Measurements from ENCODE around the gene FAM193B. TPM values are rescaled to one million over a fixed set of nuclear protein-coding genes. Genes with fewer than 3 reads are reported as not detected.

The FAM193B gene
- total and polyA plus RNA-seq, 9 of the 15 experiments (the other 6 are each of a cell fraction or from before 2014, with no cell fraction given) = 4.4 to 76.4 (median 37.3) TPM

DNA sequence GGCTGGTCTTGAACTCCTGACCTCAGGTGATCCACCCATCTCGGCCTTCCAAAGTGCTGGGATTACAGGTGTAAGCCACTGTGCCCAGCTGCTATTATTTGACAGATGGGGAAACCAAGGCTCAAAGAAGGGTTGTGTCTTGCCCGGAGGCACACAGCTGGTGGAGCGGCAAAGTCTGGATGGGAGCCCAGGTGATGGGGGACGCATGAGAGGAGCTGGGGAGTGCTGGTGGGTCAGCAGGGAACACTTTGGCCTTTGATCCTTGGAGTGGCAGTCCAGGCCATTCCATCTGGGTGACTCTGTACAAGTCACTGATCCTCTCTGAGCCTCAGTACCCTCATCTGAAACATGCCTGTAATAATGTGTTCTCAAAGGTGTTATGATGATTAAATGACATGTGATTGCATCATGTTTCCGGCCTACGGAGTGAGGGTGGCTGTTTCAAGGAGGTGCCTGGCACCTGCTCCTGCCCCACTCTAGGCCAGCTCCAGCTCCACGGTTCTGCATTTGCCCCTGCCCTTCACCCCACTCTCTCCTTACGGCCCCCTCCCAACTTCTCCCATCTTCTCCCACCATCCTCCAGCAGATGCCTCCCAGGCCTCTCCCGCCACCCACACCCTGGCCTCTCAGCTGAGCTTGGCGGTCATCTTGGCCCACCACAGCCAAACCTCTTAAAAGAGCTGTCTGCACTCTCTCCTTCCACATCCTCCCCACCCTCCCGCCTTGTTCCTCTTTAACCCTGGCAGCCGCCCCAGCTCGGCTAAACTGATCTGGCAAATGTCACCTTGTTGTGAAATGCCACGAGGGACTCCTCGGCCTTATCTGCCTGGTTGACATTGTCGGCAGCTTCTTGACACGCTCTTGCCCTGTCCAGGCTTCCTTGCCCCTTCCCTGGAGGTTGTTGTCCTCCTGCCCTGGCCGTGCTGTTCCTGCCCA is 75.4 kb downstream of the FAM193B start (continued):
- TF ChIP-seq ZBTB26 (CRISPR knock-in tag; IDR thresholded peaks at IDR 0.05) = peak; percentile 95
- peak in 1 of 2 experiments; percentile 64; a peak in 2 of 4 replicates for TF ChIP-seq TRIM24 (IDR thresholded peaks at IDR 0.05)
- no peak for TF ChIP-seq DNMT1 (IDR thresholded peaks at IDR 0.05)
- no peak for TF ChIP-seq ZNF507 (tag; conservative IDR thresholded peaks at IDR 0.05)
- TF ChIP-seq TAF1 (IDR thresholded peaks at IDR 0.05; ENCODE audit: control insufficient read depth, extremely low read depth, insufficient read depth, low read length, severe bottlenecking) = no peak
- 0 out of 2 replicates have a peak, but pooled peaks have one; percentile 15 for TF ChIP-seq SMARCA4 (IDR thresholded peaks at IDR 0.05)
- TF ChIP-seq MAFK (IDR thresholded peaks at IDR 0.05; ENCODE audit: low read length) = no peak
- TF ChIP-seq ZNF444 (CRISPR knock-in tag; IDR thresholded peaks at IDR 0.05) = no peak
- TF ChIP-seq NFRKB (IDR thresholded peaks at IDR 0.05; ENCODE audit: low read depth) = peak; percentile 75; the same call in 1 of the 2 replicates
- TF ChIP-seq DACH1 (IDR thresholded peaks at IDR 0.05; ENCODE audit: partially characterized antibody) = no peak
- no peak for TF ChIP-seq ZNF316 (IDR thresholded peaks at IDR 0.05)
- TF ChIP-seq RBM39 (optimal IDR thresholded peaks at IDR 0.05; ENCODE audit: low read depth, low read length) = no peak
- TF ChIP-seq, protein P1, sequence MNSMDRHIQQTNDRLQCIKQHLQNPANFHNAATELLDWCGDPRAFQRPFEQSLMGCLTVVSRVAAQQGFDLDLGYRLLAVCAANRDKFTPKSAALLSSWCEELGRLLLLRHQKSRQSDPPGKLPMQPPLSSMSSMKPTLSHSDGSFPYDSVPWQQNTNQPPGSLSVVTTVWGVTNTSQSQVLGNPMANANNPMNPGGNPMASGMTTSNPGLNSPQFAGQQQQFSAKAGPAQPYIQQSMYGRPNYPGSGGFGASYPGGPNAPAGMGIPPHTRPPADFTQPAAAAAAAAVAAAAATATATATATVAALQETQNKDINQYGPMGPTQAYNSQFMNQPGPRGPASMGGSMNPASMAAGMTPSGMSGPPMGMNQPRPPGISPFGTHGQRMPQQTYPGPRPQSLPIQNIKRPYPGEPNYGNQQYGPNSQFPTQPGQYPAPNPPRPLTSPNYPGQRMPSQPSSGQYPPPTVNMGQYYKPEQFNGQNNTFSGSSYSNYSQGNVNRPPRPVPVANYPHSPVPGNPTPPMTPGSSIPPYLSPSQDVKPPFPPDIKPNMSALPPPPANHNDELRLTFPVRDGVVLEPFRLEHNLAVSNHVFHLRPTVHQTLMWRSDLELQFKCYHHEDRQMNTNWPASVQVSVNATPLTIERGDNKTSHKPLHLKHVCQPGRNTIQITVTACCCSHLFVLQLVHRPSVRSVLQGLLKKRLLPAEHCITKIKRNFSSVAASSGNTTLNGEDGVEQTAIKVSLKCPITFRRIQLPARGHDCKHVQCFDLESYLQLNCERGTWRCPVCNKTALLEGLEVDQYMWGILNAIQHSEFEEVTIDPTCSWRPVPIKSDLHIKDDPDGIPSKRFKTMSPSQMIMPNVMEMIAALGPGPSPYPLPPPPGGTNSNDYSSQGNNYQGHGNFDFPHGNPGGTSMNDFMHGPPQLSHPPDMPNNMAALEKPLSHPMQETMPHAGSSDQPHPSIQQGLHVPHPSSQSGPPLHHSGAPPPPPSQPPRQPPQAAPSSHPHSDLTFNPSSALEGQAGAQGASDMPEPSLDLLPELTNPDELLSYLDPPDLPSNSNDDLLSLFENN (IDR thresholded peaks at IDR 0.05; ENCODE audit: low read depth in 2 of 2, low read length in 2 of 2) = no peak
- no peak for TF ChIP-seq E2F4 (CRISPR knock-in tag; IDR thresholded peaks at IDR 0.05; ENCODE audit: low read depth)
- peak; percentile 48; the same call in 1 of the 2 replicates for TF ChIP-seq ARID1B (IDR thresholded peaks at IDR 0.05)
- TF ChIP-seq ZKSCAN8 (CRISPR knock-in tag; IDR thresholded peaks at IDR 0.05) = no peak; the same call in 1 of the 2 replicates
- TF ChIP-seq ZFX (CRISPR knock-in tag; IDR thresholded peaks at IDR 0.05) = peak; percentile 28; the same call in 1 of the 2 replicates
- no peak for TF ChIP-seq PHB (CRISPR knock-in tag; IDR thresholded peaks at IDR 0.05)
- TF ChIP-seq ILK (tag; IDR thresholded peaks at IDR 0.05; ENCODE audit: borderline replicate concordance, low read depth) = no peak
- TF ChIP-seq, protein P2, sequence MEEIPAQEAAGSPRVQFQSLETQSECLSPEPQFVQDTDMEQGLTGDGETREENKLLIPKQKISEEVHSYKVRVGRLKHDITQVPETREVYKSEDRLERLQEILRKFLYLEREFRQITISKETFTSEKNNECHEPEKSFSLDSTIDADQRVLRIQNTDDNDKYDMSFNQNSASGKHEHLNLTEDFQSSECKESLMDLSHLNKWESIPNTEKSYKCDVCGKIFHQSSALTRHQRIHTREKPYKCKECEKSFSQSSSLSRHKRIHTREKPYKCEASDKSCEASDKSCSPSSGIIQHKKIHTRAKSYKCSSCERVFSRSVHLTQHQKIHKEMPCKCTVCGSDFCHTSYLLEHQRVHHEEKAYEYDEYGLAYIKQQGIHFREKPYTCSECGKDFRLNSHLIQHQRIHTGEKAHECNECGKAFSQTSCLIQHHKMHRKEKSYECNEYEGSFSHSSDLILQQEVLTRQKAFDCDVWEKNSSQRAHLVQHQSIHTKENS (CRISPR knock-in tag; IDR thresholded peaks at IDR 0.05) = no peak
- TF ChIP-seq ZNF133 (CRISPR knock-in tag; IDR thresholded peaks at IDR 0.05) = no peak
- no peak for TF ChIP-seq KAT2B (IDR thresholded peaks at IDR 0.05; ENCODE audit: low read depth, low read length)

Measured in K562 (cell line).